Keratinocyte (primary cell): ENCODE measurements around the gene OR1M1.

Source experiments
- EZH2 ChIP-seq: IDR thresholded peaks from one replicate; pipeline ENCODE4 v1.6.1; 2012; ENCODE audit warnings: inconsistent platforms, mild to moderate bottlenecking, low read length, moderate library complexity
- TF ChIP-seq, protein P1 (sequence below), 3 experiments: IDR thresholded peaks in 1 of 3; conservative IDR thresholded peaks in 1 of 3; optimal IDR thresholded peaks in 1 of 3; 2 replicates in 2 of 3; 3 replicates in 1 of 3; pipeline versions ENCODE3 to v1.5.1; 2011; ENCODE audit warnings: low read length in 3 of 3, mild to moderate bottlenecking in 3 of 3, moderate library complexity in 2 of 3, control low read depth in 1 of 3, inconsistent platforms in 1 of 3; ENCODE audit not compliant: insufficient read depth in 2 of 3; ENCODE audit errors: extremely low read depth in 1 of 3

DNA sequence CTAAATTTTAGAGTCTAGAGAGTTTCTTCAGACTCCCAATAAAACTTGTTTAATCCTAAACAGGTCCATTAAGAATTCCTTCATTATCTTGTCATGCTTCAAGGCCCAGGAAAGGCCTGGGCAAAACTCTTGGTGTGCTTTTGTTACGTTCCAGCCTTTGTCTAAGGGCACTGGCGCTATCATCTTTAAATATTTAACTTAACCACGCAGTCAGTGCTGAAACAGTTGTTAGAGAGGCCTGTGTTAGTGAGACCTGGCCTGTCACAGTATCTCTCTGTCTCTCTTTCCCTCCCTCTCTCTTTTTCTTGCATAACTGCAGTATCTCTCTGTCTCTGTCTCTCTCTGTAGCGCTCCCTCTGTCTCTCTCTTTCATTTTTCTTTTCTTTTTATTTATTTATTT is 8.2 kb upstream of the OR1M1 start:
- TF ChIP-seq, protein P1, sequence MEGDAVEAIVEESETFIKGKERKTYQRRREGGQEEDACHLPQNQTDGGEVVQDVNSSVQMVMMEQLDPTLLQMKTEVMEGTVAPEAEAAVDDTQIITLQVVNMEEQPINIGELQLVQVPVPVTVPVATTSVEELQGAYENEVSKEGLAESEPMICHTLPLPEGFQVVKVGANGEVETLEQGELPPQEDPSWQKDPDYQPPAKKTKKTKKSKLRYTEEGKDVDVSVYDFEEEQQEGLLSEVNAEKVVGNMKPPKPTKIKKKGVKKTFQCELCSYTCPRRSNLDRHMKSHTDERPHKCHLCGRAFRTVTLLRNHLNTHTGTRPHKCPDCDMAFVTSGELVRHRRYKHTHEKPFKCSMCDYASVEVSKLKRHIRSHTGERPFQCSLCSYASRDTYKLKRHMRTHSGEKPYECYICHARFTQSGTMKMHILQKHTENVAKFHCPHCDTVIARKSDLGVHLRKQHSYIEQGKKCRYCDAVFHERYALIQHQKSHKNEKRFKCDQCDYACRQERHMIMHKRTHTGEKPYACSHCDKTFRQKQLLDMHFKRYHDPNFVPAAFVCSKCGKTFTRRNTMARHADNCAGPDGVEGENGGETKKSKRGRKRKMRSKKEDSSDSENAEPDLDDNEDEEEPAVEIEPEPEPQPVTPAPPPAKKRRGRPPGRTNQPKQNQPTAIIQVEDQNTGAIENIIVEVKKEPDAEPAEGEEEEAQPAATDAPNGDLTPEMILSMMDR (optimal IDR thresholded peaks at IDR 0.05 in 1 of 3, IDR thresholded peaks at IDR 0.05 in 1 of 3, conservative IDR thresholded peaks at IDR 0.05 in 1 of 3; ENCODE audit: extremely low read depth in 1 of 3, insufficient read depth in 2 of 3, low read length in 3 of 3) = no peak
- TF ChIP-seq EZH2 = no peak
